Stimulated activated CD4-positive, alpha-beta T cell treated with anti-CD3 and anti-CD28 coated beads, TNF-alpha, amount 100 ng/mL, for 1 hour (primary cell): ENCODE data around the gene OR4F15.

Experiments
- DNase-seq, 3 donors: peaks; one replicate each; pipeline ENCODE4 v3.0.0-alpha.2; 2020; ENCODE audit warnings: low read depth in 3 of 3, low spot score in 1 of 3

The OR4F15 gene

DNA sequence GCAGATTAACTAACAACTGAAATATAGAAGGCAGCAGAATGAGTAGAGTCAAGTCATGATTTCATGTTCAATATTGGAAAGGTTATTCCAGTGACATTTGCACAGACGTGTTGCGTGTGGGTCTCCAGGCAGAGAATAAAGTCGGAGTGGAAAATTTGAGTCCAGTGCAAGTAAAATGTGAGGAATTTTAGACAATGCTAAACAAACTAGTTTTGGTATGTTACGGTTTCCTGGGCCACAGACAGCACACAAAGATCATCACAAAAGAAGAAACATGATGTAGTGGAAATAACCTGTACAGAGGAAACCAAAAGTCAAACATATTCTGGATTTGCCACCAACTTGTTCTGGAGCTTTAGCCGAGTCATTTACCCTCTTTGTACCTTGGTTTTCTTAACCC, 8.3 kb upstream of the OR4F15 start:
- no peak for DNase-seq

DNA sequence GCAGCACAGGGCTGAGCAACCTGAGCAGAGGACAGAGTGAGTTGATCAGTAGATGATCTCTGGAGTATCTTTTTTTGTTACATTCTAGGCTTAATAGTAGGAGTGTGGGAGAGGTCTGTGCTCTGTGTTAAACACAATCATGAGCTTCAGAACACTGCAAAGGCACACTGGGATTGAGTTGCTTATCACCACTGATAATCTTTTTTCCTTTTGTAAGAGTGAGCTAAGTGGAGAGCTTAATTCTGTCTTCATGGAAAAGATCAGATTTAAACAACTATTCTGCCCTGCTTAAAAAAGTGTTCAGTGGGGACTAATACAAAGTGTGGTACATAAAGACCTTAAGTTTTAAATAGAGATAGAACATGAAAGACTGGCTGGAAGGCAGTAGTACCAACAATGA, 7.6 kb upstream of the OR4F15 start:
- no peak for DNase-seq

GRCh38 chr15:101804941-101805340, 7.1 kb upstream of the OR4F15 start:
- no peak for DNase-seq

DNA sequence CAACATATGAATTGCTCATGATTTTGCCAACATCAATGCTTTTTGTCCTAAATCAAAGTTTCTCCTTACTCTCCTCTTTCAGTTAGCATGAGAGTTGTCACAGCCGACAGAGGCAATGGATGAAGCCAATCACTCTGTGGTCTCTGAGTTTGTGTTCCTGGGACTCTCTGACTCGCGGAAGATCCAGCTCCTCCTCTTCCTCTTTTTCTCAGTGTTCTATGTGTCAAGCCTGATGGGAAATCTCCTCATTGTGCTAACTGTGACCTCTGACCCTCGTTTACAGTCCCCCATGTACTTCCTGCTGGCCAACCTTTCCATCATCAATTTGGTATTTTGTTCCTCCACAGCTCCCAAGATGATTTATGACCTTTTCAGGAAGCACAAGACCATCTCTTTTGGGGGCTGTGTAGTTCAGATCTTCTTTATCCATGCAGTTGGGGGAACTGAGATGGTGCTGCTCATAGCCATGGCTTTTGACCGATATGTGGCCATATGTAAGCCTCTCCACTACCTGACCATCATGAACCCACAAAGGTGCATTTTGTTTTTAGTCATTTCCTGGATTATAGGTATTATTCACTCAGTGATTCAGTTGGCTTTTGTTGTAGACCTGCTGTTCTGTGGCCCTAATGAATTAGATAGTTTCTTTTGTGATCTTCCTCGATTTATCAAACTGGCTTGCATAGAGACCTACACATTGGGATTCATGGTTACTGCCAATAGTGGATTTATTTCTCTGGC, 6.2 kb upstream of the OR4F15 start:
- no peak for DNase-seq

- DNase-seq, result no peak
These were observed 4.6 kb upstream of the OR4F15 start for GRCh38 chr15:101807345-101807945.

GRCh38 chr15:101808201-101808600, 3.8 kb upstream of the OR4F15 start:
- no peak for DNase-seq

DNA sequence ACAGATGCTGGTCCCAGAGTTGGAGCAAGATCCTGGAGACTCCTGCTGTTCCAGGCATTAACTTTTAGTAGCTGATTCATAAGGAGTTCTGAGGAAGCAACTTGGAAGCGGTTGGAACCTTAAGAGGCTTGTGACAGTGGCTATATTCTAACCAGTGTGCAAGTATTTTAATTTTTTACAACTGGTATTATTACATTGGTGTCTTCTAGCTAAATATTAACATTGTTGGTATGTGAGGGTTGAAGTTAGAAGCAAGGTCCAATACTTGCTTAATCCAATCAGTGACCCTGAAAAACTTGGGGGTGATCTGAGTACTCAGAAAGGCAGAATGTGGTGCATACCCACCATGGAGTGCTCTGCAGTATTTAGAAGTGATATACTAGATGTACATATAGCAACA, 1.5 kb upstream of the OR4F15 start:
- DNase-seq, result no peak

GRCh38 chr15:101810876-101811275, 1.1 kb upstream of the OR4F15 start:
- no peak for DNase-seq

GRCh38 chr15:101813803-101814534, 2.0 kb downstream of the OR4F15 start:
- DNase-seq, result no peak

DNA sequence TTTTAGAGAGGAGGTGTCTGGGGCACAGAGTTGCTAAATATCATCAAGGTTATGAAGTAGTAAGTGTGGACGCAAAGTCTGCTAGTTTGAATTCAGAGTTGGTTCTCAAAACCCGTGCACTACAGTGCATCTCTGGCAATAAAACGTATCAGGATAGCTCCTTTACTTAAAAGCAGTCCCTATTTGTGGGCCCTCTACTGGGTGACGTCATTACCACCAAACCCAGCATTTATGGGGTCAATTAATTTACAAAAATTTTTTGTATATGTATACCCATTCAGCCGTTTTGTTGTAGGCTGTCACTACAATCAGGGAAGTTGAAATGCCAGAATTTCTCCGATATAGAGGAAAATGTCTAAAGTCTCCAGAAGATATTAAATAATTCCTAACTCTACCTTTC, 8.8 kb downstream of the OR4F15 start:
- DNase-seq, result no peak

- DNase-seq, result no peak
These were observed 15.3 kb downstream of the OR4F15 start for GRCh38 chr15:101827257-101827656.

DNA sequence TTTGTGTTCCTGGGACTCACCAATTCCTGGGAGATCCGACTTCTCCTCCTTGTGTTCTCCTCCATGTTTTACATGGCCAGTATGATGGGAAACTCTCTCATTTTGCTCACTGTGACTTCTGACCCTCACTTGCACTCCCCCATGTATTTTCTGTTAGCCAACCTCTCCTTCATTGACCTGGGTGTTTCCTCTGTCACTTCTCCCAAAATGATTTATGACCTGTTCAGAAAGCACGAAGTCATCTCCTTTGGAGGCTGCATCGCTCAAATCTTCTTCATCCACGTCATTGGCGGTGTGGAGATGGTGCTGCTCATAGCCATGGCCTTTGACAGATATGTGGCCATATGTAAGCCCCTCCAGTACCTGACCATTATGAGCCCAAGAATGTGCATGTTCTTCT, 16.8 kb downstream of the OR4F15 start:
- no peak for DNase-seq

- no peak for DNase-seq
These were observed 29.7 kb downstream of the OR4F15 start for GRCh38 chr15:101841656-101842055.

GRCh38 chr15:101844916-101845315, 32.9 kb downstream of the OR4F15 start:
- no peak for DNase-seq

DNA sequence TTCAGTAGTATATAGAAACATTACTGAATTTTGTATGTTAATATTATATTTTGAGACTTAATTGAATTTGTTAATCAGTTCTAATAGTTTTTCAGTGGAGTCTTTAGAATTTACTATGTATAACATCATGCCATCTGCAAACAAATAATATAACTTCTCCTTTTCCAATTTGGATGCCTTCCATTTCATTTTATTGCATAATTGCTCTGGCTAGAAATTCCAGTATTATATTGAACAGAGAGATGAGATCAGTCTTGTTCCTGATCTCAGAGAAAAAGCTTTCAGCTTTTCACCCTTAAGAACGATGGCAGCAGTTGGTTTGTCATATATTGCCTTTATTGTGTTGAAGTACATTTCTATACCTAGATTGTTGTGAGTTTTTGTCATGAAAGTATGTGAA, 40.4 kb downstream of the OR4F15 start:
- no peak for DNase-seq
